ENCODE data around the gene SLC38A1.

GRCh38 chr12:46205294-46205693 is 63.5 kb downstream of the SLC38A1 start:
- no peak for TF ChIP-seq CTCF (IDR thresholded peaks at IDR 0.05; ENCODE audit: low read length)
- TF ChIP-seq EZH2 (IDR thresholded peaks at IDR 0.05; ENCODE audit: borderline replicate concordance, low read length), result no peak
